HCT116 (cell line): ENCODE measurements around the gene PDE4D.

Experiments used
- CTCF ChIP-seq, 3 experiments: fragments of 200-600 bp in 1 of 3; sonication (generic) in 1 of 3; IDR thresholded peaks in 2 of 3; conservative IDR thresholded peaks in 1 of 3; 2 replicates each; pipeline ENCODE4 v1.5.1; 2012 to 2017; ENCODE audit warnings: low read depth in 2 of 3, low read length in 2 of 3, antibody characterized with exemption in 1 of 3, borderline replicate concordance in 1 of 3, control low read depth in 1 of 3, mild to moderate bottlenecking in 1 of 3, mixed read lengths in 1 of 3, mixed run types in 1 of 3, moderate library complexity in 1 of 3; ENCODE audit not compliant: insufficient read depth in 1 of 3
- EZH2phosphoT487 ChIP-seq: fragments of 200-600 bp; IDR thresholded peaks from 2 replicates; pipeline ENCODE4 v1.6.1; 2018; ENCODE audit warnings: antibody characterized with exemption, borderline replicate concordance
- SRF ChIP-seq: IDR thresholded peaks from 2 replicates; pipeline ENCODE4 v1.6.1; 2012; ENCODE audit warnings: low read depth
- TCF7L2 ChIP-seq: IDR thresholded peaks from 2 replicates; pipeline ENCODE4 v1.7.0; 2011; ENCODE audit warnings: borderline replicate concordance, inconsistent platforms; ENCODE audit not compliant: insufficient read depth, insufficient read length; ENCODE audit errors: extremely low read depth
- ZBTB33 ChIP-seq: IDR thresholded peaks from 2 replicates; pipeline ENCODE4 v1.6.1; 2011; ENCODE audit warnings: mild to moderate bottlenecking, low read length, moderate library complexity; ENCODE audit not compliant: insufficient replicate concordance; ENCODE audit errors: extremely low read depth

GRCh38 chr5:59107692-59108091, 785.8 kb downstream of the PDE4D start:
- TF ChIP-seq TCF7L2 (no peak), SRF (no peak), CTCF (IDR thresholded peaks at IDR 0.05 in 2 of 3, conservative IDR thresholded peaks at IDR 0.05 in 1 of 3; ENCODE audit: borderline replicate concordance in 1 of 3, insufficient read depth in 1 of 3, low read depth in 2 of 3, low read length in 2 of 3) (no peak), ZBTB33 (no peak), EZH2phosphoT487 (no peak)
